GM12875 (cell line): ENCODE measurements around the gene RNASEH2C.
"Not testable (repeated sequence)": the region's sequence is repeated elsewhere in the genome, so short reads cannot be mapped to it uniquely, and the experiment has no call there.

Experiments used
- H3K4me3 ChIP-seq: one replicate; pipeline ENCODE4 v1.5.1; 2011; ENCODE audit warnings: low read depth, low read length, control low read depth
- TF ChIP-seq, protein P1 (sequence below): IDR thresholded peaks from 2 replicates; pipeline ENCODE4 v1.5.1; 2011; ENCODE audit warnings: low read depth, mild to moderate bottlenecking, control low read depth, inconsistent platforms, low read length, moderate library complexity, borderline replicate concordance; ENCODE audit not compliant: insufficient read depth

Gene RNASEH2C

GRCh38 chr11:65710421-65710820 is 10.2 kb downstream of the RNASEH2C start:
- no peak overlapping the region for H3K4me3 ChIP-seq

GRCh38 chr11:65709661-65710060 is 10.9 kb downstream of the RNASEH2C start:
- TF ChIP-seq, protein P1, sequence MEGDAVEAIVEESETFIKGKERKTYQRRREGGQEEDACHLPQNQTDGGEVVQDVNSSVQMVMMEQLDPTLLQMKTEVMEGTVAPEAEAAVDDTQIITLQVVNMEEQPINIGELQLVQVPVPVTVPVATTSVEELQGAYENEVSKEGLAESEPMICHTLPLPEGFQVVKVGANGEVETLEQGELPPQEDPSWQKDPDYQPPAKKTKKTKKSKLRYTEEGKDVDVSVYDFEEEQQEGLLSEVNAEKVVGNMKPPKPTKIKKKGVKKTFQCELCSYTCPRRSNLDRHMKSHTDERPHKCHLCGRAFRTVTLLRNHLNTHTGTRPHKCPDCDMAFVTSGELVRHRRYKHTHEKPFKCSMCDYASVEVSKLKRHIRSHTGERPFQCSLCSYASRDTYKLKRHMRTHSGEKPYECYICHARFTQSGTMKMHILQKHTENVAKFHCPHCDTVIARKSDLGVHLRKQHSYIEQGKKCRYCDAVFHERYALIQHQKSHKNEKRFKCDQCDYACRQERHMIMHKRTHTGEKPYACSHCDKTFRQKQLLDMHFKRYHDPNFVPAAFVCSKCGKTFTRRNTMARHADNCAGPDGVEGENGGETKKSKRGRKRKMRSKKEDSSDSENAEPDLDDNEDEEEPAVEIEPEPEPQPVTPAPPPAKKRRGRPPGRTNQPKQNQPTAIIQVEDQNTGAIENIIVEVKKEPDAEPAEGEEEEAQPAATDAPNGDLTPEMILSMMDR: no peak

More at GRCh38 chr11:65710421-65710820, 10.2 kb downstream of the RNASEH2C start:
- TF ChIP-seq, protein P1: no peak

DNA sequence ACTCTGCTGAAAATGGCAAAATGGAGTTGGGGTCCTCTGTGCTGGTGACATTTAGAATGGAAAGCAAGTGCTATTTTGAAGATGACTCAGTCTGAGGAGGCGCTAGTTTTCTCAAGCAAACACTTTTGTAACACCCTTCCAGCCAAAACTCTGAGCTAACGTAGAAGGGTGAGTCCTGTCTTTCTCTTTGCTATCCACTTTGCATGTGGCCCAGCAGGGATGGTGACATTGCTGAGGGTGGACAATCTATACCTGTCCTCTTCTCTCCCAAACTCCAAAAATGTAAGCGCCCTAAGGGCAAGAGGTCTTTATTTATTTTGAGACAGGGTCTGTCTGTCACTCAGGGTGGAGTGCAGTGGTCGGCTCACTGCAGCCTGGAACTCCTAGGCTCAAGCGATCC is 12.1 kb downstream of the RNASEH2C start:
- TF ChIP-seq, protein P1: no peak
- no peak overlapping the region for H3K4me3 ChIP-seq

More at GRCh38 chr11:65709661-65710060, 10.9 kb downstream of the RNASEH2C start:
- no peak overlapping the region for H3K4me3 ChIP-seq

GRCh38 chr11:65707002-65707401 is 13.6 kb downstream of the RNASEH2C start:
- H3K4me3 ChIP-seq: not testable (repeated sequence)

GRCh38 chr11:65706303-65706763 is 14.3 kb downstream of the RNASEH2C start:
- TF ChIP-seq, protein P1: peak; percentile 40; the same call in 1 of the 2 replicates

DNA sequence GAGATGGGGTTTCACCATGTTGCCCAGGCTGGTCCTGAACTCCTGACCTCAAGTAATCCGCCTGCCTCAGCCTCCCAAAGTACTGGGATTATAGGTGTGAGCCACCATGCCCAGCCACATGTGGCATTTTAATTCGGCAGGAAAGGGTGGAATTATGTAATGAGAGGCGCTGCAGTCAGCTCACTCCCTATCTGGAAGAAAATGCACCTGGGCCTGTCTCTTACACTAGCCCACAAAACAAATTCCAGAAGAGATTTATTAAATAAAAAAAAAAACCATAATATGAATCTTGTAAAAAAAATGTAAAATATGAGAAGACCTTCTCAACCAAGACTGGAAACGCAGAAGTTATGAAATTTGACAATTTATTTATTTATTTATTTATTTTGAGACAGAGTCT is 16.8 kb downstream of the RNASEH2C start:
- H3K4me3 ChIP-seq: no peak overlapping the region
- TF ChIP-seq, protein P1: no peak

More at GRCh38 chr11:65706303-65706763, 14.3 kb downstream of the RNASEH2C start:
- not testable (repeated sequence) for H3K4me3 ChIP-seq

DNA sequence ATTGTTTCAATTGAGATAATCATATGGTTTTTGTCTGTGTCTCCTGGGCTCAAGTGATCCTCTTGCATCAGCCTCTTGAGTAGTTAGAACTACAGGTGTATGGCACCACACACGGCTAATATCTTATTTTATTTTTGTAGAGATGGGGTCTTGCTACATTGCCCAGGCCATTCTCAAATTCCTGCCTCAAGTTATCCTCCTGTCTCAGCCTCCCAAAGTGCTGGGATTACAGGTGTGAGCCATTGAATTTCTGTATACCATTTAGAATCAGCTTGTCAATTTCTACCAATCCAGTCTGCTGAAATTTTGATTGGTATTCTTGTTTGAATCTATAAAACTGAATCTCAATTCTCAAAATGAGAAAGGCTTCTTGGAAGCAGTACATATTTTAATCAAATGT is 18.9 kb downstream of the RNASEH2C start:
- TF ChIP-seq, protein P1: no peak
- H3K4me3 ChIP-seq: no peak overlapping the region

GRCh38 chr11:65700399-65700798 is 20.2 kb downstream of the RNASEH2C start:
- TF ChIP-seq, protein P1: no peak
- H3K4me3 ChIP-seq: no peak overlapping the region
